HepG2 (cell line): ENCODE results near the gene TGDS.

ENCODE experiments used
- CBFB ChIP-seq: sonication (generic); formaldehyde crosslinking; IDR thresholded peaks from 2 replicates; pipeline ENCODE4 v1.4.0; 2020; ENCODE audit warnings: missing genetic modification reagents
- CHD2 ChIP-seq: IDR thresholded peaks from 2 replicates; pipeline ENCODE4 v1.6.1; 2011; ENCODE audit warnings: low read depth, low read length, improper control_type of control experiment
- GABPA ChIP-seq, 2 experiments: IDR thresholded peaks; 2 replicates each; pipeline ENCODE4 v1.6.1; 2011 to 2016; ENCODE audit warnings: low read depth in 2 of 2, low read length in 1 of 2, missing biosample characterization in 1 of 2, missing genetic modification characterization in 1 of 2
- JUND ChIP-seq: sonication (generic); formaldehyde crosslinking; IDR thresholded peaks from 2 replicates; pipeline ENCODE4 v1.8.0; 2022; ENCODE audit warnings: mild to moderate bottlenecking, missing genetic modification reagents
- MATR3 ChIP-seq: sonication (generic); formaldehyde crosslinking; IDR thresholded peaks from 2 replicates; pipeline ENCODE4 v1.4.0; 2020; ENCODE audit warnings: missing genetic modification reagents
- POLR2AphosphoS5 ChIP-seq: IDR thresholded peaks from 2 replicates; pipeline ENCODE4 v1.6.1; 2012; ENCODE audit warnings: low read depth, low read length
- RFX5 ChIP-seq: IDR thresholded peaks from 2 replicates; pipeline ENCODE4 v1.6.1; 2011; ENCODE audit warnings: low read depth, low read length, improper control_type of control experiment
- ZNF354B ChIP-seq: sonication (generic); formaldehyde crosslinking; IDR thresholded peaks from 2 replicates; pipeline ENCODE4 v1.8.0; 2022; ENCODE audit warnings: mild to moderate bottlenecking, missing genetic modification reagents
- TF ChIP-seq, protein P1 (sequence below): sonication (generic); formaldehyde crosslinking; IDR thresholded peaks from 2 replicates; pipeline ENCODE4 v1.4.0; 2020; ENCODE audit warnings: missing genetic modification reagents
- TF ChIP-seq, protein P2 (sequence below): IDR thresholded peaks from 2 replicates; pipeline ENCODE4 v1.4.0; 2020; ENCODE audit warnings: mild to moderate bottlenecking, missing genetic modification reagents

DNA sequence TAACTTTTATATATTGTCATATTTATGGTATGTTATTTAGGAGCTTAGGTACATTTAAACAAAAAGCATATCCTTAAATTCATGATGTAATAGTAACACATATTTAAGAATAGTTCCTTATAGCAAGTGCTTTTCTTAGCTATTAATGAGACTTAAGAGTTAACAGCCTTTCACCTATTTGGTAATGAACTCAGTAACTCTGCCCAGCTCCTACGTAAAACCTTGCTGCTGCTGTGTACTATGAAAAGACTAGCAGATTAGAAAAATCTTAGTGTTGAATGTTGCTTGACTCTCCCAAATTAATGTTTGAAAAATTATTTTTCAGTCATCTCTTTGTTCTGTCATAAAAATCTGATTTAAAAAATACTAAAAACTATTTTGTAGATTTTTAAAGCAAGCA is 12.6 kb upstream of the TGDS start:
- TF ChIP-seq, protein P1, sequence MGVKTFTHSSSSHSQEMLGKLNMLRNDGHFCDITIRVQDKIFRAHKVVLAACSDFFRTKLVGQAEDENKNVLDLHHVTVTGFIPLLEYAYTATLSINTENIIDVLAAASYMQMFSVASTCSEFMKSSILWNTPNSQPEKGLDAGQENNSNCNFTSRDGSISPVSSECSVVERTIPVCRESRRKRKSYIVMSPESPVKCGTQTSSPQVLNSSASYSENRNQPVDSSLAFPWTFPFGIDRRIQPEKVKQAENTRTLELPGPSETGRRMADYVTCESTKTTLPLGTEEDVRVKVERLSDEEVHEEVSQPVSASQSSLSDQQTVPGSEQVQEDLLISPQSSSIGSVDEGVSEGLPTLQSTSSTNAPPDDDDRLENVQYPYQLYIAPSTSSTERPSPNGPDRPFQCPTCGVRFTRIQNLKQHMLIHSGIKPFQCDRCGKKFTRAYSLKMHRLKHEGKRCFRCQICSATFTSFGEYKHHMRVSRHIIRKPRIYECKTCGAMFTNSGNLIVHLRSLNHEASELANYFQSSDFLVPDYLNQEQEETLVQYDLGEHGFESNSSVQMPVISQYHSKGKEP, result no peak
- TF ChIP-seq JUND, result no peak
- TF ChIP-seq RFX5, result no peak
- TF ChIP-seq CHD2, result no peak
- no peak for TF ChIP-seq ZNF354B
- TF ChIP-seq, protein P2, sequence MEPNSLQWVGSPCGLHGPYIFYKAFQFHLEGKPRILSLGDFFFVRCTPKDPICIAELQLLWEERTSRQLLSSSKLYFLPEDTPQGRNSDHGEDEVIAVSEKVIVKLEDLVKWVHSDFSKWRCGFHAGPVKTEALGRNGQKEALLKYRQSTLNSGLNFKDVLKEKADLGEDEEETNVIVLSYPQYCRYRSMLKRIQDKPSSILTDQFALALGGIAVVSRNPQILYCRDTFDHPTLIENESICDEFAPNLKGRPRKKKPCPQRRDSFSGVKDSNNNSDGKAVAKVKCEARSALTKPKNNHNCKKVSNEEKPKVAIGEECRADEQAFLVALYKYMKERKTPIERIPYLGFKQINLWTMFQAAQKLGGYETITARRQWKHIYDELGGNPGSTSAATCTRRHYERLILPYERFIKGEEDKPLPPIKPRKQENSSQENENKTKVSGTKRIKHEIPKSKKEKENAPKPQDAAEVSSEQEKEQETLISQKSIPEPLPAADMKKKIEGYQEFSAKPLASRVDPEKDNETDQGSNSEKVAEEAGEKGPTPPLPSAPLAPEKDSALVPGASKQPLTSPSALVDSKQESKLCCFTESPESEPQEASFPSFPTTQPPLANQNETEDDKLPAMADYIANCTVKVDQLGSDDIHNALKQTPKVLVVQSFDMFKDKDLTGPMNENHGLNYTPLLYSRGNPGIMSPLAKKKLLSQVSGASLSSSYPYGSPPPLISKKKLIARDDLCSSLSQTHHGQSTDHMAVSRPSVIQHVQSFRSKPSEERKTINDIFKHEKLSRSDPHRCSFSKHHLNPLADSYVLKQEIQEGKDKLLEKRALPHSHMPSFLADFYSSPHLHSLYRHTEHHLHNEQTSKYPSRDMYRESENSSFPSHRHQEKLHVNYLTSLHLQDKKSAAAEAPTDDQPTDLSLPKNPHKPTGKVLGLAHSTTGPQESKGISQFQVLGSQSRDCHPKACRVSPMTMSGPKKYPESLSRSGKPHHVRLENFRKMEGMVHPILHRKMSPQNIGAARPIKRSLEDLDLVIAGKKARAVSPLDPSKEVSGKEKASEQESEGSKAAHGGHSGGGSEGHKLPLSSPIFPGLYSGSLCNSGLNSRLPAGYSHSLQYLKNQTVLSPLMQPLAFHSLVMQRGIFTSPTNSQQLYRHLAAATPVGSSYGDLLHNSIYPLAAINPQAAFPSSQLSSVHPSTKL (CRISPR knock-in tag), result no peak
- TF ChIP-seq POLR2AphosphoS5, result no peak
- no peak for TF ChIP-seq CBFB (CRISPR knock-in tag)
- TF ChIP-seq GABPA (IDR thresholded peaks at IDR 0.05; ENCODE audit: low read depth, low read length), result no peak
- no peak for TF ChIP-seq GABPA (CRISPR knock-in tag; IDR thresholded peaks at IDR 0.05; ENCODE audit: low read depth)
- TF ChIP-seq MATR3 (CRISPR knock-in tag), result no peak
